HG03064 (cell line): Measurements from ENCODE around the gene C6orf62.
A peak's percentile ranks its signal among the peaks of the same experiment; 100 is the strongest.
"Not testable (repeated sequence)": the region's sequence is repeated elsewhere in the genome, so short reads cannot be mapped to it uniquely, and the experiment has no call there.

Experiments used
- ATAC-seq: cut with Tn5 transposase; IDR thresholded peaks from one replicate; pipeline ENCODE4 v1.9.1; 2021; ENCODE audit warnings: low read depth; ENCODE audit not compliant: unreplicated experiment

Gene C6orf62

DNA sequence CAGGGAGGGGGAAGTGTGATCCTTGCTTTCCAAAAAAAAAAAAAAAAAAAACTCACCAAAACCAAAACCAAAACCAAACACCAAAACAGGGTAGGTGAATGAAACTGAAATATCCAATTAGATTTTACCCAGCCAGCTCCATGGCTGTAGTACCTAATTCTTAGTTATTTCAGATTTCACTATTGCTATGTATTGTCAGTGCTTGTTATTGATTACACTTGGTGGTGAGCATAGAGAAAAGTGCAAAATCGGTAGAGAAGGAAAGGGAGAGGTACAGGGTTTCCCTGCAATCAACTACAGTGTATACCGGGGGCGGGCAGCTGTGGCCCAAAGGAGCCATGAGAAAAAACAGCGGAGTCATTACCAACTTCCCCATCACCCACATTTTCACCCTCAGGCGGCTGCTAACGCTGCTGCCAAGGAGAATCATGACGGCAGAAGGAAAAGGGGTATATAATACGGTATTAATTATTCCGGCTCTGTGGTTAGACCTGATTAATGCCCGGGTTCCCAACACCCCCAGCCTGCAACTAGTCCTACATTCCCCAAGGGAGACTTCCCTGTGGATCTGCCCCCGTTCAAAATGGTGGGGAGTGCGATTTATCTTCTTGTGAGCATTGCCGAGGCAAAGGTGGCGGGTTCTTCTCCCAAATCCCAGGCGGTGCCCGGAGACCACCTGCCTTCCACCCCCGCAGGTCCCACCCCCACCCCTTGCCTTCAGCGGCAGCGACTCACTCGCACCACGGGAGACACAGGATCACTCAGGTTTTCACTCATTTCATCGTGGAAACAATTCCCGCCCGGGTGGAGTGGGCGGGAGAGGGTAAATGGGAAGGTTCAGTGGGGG, at the start of gene C6orf62:
Gene C6orf62, minus strand, starts transcription at position 30 of the 847 bp plus-strand sequence. CDS start 486 bp downstream, outside the sequence.
- no peak for ATAC-seq

DNA sequence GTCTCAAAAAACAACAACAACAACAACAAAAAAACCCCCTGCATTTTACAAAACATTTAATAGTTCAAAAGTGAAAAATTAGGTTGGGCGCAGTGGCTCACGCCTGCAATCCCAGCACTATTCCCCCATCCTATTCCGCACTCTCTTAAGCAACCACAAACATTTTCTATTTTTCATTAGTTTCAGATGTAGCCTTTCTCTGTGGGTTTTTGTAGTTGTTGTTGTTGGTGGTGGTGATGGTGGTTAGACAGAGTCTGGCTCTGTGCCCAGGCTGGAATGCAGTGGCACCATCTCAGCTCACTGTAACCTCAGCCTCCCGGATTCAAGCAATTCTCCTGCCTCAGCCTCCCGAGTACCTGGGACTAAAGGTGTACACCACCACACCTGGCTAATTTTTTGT, 49.4 kb upstream of the C6orf62 start:
- no peak for ATAC-seq

DNA sequence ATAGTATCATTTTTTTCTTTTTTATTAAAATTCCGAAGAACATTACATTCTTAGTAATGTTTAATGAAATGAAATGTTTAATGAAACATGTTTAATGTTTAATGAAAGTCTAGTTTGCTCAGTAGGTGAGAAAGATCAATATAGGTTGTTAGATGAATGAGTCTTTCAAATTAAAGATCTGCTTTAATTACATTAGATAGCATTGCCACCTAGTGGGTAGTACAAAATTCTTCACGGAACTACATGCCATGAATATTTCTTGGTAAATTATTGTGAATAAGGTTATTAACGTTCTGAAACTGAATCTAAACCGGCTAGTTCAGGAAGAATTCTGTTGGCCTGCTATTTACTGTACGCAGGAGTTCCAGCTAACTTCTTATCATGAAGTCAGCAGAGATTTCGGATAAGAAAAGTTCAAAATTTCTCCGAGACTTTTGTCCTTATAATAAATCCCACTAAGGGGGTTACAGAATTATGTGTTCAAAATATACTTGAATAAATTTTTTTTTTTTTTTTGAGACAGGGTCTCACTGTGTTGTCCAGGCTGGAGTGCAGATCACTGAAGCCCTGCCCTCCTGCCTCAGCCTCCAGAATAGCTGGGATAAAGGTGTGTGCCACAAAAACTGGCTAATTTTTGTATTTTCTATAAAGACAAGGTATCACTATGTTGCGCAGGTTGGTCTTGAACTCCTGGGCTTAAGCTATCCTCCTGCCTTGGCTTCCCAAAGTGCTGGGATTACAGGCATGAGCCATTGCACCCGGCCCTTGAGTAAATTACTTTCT, 47.9 kb upstream of the C6orf62 start:
- no peak for ATAC-seq

DNA sequence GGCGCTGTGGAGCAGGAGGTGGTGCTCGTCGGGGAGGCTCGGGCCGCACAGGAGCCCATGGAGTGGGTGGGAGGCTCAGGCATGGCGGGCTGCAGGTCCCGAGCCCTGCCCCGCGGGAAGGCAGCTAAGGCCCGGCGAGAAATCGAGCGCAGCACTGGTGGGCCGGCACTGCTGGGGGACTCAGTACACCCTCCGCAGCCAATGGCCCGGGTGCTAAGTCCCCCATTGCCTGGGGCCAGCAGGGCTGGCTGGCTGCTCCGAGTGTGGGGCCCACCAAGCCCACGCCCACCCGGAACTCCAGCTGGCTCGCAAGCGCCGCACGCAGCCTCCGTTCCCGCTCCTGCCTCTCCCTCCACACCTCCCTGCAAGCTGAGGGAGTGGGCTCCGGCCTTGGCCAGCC, 47.0 kb upstream of the C6orf62 start:
- not testable (repeated sequence) for ATAC-seq

DNA sequence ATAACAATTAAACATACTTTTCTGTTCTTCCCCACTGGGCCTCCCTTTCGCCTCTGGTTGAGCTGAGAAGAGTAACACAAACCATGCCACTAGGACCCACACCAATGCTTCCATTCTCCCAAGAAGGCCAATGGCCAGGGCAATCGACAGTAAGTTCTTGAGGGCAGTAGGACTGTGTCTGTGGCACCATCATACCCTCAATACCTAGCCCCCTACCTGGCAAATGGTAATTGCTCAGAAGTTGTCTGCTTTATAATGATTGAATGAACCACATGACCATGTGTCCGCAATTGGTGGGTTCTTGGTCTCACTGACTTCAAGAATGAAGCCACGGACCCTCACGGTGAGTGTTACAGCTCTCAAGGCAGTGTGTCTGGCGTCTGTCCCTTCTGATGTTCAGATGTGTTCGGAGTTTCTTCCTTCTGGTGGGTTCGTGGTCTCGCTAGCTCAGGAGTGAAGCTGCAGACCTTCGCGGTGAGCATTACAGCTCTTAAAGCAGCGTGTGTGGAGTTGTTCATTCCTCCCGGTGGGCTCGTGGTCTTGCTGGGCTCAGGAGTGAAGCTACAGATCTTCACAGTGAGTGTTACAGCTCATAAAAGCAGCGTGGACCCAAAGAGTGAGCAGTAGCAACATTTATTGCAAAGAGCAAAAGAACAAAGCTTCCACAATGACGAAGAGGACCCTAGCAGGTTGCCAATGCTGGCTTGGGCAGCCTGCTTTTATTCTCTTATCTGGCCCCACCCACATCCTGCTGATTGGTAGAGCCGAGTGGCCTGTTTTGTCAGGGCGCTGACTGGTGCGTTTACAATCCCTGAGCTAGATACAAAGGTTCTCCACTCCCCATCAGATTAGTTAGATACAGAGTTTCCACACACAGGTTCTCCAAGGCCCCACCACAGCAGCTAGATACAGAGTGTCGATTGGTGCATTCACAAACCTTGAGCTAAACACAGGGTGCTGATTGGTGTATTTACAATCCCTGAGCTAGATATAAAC, 46.2 kb upstream of the C6orf62 start:
- not testable (repeated sequence) for ATAC-seq

DNA sequence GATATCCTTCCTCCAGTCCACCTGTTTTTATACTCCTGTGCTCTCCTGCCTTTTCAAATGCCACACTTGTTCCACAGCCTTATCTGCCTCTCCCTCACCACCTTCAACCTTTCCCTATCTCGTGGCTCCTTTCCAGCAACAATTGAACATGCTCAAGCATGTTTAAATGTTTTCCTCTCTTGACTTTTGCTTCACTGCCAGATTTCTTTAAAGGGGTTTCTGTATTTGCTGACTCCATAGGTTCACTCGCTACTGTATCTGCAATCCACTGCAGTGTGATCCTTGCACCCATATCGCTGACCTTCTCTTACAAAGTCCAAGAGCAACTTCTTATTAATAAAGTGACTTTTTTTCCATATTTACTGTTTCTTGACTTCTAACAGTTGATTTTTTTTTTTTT, 44.6 kb upstream of the C6orf62 start:
- no peak for ATAC-seq

DNA sequence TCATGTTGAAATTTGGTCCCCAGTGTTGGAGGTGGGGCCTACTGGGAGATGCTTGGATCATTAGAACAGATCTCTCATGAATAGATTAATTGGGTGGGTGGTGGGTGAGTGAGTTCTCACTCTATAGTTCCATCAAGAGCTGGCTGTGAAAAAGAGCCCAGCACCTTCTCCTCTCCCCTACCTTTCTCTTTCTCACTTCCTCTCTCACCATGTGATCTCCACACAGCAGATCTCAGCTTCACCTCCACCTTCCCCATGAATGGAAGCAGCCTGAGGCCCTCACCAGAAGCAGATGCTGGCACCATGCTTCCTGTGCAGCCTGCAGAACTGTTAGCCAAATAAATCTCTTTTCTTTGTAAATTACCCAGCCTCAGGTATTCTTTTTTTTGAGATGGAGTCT, 42.9 kb upstream of the C6orf62 start:
- ATAC-seq: no peak

DNA sequence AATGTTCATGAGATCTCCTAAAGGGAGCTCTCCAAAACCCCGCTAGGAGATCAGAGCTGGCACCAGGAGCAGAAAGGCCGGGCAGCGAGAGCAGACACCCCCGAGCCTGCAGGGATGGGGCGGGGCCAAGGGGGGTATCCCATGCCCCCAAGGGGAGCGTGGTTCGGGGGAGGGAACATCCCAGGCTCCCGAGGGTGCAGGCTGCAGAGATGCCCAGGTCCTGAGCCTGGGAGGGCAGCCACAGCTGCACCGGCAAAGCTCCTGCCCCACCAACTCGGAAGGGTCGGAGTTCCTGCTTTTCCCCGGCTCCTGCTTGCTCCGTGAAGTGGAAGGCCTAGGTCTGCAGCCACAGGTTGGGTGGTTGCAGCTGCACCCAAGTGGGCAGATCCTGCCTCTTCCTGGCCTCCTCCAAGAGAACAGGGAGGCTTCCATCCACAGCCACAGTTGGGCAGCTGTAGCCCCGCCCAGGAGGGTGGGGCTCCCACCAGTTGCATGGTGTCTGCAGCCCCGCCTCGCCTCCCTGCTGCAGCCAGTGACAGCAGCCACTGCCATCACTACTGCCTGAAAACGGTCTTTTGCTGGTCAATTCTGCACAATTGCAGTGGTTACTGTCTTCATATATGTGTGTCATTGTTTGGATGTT, 42.4 kb upstream of the C6orf62 start:
- no peak for ATAC-seq

DNA sequence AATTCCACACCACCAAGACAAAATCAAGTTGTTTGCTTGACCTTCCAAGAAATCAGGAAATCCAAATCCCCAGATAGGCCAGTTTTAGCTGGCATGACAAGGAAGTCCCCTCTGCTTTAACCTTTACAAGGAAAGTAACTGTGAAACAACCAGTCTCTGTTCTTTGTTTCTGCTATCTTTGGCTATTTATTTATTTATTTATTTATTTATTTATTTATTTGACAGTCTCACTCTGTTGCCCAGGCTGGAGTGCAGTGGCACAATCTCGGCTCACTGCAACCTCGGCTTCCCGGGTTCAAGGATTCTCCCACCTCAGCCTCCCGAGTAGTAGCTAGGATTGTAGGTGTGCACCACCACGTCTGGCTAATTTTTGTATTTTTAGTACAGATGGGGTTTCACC, 41.3 kb upstream of the C6orf62 start:
- ATAC-seq: no peak

DNA sequence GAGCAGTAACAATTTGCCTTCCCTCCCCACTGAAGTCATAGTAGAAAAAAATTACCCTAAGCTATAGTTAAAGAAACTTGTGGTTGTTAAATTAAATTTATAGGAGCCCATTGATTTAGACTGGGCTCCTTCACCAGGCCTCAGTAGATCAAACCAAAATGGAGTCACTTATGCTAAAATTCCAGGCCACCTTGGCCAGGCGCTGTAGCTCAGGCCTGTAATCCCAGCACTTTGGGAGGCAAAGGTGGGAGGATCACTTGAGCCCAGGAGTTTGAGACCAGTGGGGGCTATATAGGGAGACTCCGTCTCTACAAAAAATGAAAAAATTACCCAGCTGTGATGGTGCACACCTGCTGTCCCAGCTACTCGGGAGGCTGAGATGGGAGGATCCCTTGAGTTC, 40.8 kb upstream of the C6orf62 start:
- ATAC-seq: no peak

DNA sequence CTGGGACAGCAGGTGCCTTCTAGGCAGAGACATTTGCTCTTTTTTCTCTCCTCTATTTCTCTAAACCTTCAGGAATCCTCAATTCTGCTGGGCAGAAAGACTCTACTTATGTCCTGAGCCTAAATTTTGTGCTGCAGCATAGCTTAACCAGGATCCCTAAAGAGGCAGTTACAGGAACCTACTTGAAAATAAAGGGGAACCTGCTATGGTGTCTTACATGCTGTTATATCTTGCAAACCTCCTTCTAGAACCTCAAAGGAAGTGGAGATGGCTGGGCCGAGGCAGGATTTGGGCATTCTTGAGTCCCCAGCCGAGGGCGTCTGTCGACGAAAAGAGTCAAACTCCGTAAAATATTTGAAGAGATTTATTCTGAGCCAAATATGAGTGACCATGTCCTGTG, 38.7 kb upstream of the C6orf62 start:
- no peak for ATAC-seq

DNA sequence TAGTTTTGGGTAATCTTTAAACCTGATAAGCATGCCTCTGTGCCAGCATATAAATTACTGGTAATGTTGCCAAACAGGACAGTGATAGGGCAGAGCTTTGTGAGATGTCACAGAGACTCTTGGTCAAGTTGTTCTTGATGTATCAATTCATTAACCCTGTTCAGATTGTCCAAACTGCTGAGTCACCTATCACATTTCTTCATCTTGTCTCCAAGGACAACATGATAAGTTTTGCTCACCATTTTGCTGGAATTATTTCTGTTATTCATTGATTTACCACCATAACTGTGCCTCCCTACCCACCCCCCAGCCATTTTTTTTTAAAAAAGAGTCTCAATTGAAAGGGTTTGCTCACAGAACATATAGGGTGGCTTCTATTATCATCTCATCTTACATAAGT, 36.3 kb upstream of the C6orf62 start:
- no peak for ATAC-seq

DNA sequence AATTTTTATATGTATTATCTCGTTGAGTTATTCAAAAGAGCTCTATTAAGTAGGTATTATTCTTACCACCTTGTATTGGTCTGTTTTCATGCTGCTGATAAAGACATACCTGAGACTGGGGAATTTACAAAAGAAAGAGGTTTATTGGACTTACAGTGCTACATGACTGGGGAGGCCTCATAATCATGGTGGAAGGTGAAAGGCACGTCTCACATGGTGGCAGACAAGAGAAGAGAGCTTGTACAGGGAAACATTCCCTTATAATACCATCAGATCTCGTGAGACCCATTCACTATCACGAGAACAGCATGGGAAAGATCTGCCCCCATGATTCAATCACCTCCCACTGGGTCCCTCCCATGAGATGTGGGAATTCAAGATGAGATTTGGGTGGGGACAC, 35.4 kb upstream of the C6orf62 start:
- ATAC-seq: not testable (repeated sequence)

DNA sequence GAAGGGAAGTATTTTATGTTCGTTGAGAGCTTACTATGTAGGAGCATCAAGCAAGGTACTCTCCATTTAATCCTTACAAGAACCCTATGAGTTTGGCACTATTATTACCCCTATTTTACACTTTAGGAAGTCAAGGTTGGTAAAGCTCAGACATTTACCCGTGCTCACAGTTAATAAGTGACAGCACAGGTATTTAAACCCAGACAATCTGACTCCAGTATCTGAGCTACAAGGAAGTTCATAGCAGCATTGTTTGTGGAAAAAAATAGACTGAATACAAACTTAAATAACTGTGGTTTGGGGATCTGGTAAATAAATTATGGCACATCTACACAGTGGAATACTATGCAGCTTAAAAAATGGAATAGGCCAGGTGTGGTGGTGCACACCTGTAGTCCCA, 34.6 kb upstream of the C6orf62 start:
- no peak for ATAC-seq

DNA sequence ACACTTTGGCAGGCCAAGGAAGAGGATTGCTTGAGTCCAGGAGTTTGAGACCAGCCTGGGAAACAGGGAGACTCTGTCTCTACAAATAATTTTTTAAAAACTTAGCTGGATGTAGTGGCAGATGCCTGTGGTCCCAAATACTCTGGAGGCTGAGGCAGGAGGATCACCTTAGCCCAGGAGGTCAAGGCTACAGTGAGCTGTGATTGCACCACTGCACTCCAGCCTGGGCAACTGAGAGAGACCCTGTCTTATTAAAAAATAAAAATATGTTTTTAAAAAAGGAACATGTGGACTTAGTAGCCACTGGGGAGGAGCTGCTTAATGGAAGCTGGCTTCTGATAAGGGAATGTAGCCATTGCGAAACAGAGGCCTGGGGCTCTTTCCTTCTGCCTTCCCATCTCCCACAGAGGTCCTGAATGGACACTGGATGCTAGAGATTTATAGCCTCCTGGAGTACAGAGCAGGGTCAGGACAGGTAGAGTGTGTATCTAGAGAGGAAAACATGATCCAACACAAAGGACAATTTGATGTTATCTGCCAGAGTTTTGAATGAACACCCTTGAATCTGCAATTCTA, 34.1 kb upstream of the C6orf62 start:
- ATAC-seq: no peak

DNA sequence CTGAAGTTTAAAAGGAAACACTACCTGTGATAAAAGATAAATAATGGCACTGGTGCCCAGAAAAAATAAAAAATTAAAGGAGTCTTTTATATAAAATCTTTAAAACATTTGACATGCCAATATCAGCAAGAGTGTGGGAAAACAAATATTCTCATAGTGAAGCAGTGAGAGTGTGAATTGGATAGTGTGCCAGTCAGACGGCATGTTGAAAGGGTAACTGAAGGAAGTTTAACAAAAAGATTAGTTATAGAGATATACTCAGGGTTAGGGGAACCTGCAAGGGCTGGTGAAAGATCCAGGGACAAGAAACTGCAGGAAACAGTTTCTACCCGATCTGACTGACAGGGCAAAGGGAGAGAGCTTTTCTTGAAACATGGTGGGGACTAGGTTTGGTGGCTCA, 33.5 kb upstream of the C6orf62 start:
- no peak for ATAC-seq

DNA sequence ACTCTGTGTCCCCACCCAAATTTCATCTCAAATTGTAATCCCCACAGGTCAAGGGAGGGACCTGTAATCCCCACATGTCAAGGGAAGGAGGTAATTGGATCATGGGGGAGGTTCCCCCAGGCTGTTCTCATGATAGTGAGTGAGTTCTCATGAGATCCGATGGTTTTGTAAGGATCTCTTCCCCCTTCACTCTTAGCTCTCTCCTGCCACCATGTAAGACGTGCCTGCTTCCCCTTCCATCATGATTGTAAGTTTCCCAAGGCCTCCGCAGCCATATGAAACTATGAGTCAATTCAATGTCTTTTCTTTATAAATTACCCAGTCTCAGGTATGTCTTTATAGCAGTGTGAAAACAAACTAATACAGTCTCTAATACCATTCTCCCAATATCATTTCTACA, 31.9 kb upstream of the C6orf62 start:
- not testable (repeated sequence) for ATAC-seq

DNA sequence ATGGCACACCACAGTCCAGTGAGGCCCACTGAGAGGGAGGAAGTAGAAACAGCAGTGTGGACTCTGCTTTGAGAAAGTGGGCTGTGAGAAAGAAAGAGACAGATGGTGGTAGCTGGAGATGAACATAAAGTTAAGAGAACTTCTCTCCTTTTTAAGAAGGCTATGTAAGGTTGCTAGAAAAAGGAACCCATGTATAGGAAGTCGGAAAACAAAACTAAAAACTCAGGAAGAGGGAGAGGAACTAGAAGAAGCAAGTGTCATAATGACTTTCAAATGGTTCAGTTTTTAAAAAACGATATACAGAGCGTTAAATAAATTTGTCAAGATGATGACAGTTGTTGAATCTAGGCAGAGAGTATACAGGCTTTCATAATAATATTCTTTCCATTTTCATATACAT, 30.3 kb upstream of the C6orf62 start:
- no peak for ATAC-seq

DNA sequence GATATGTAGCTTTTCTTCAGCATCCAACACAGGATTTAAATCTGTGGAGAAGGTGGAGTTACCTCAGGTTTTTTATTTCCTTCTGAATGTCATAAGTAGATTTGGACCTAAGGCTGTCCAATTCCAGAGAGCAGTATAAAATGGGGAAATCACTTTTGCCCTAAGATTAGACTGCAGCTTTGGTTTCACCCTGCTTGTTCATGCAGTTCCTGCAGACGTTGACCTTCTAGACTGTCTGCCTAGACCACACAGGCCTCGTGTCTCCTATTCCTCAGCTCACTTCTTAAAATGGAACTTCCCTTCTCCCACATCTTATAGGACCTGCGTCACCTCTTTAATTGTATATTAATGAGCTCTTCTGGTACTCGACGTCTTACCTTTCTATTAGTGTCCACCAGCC, 26.0 kb upstream of the C6orf62 start:
- no peak for ATAC-seq

DNA sequence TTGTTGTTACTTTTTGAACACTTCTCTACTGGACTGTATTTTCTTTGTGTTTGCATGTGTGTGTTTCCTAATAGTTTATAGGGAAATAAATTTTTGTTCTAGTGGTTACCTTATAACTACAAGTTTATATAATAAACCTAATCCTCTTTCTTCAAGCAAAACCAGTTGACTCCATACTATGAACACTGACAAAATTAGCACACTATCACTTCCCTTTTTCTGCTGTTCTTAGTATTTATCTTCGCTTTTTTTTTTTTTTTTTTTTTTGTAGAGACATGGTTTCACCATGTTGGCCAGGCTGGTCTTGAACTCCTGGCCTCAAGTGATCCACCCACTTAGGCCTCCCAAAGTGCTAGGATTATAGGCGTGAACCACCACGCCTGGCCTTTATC, 25.0 kb upstream of the C6orf62 start:
- peak; percentile 43 for ATAC-seq
